GM12878 (cell line): ENCODE measurements around the gene IRF2BP1. TPM values are rescaled to one million over a fixed set of nuclear protein-coding genes. Genes with fewer than 3 reads are reported as not detected.
A peak's percentile ranks its signal among the peaks of the same experiment; 100 is the strongest.

ENCODE experiments used
- BCL3 ChIP-seq: IDR thresholded peaks from 2 replicates; pipeline ENCODE4 v1.6.1; 2011; ENCODE audit warnings: borderline replicate concordance, low read depth, mild to moderate bottlenecking, moderate library complexity, low read length; ENCODE audit not compliant: insufficient read depth, poor library complexity, severe bottlenecking
- FOS ChIP-seq: IDR thresholded peaks from 3 replicates; pipeline ENCODE4 v1.6.1; 2011; ENCODE audit warnings: borderline replicate concordance; ENCODE audit not compliant: insufficient read length; ENCODE audit errors: extremely low read depth
- HSF1 ChIP-seq: fragments of 150-350 bp; IDR thresholded peaks from 2 replicates; pipeline ENCODE4 v1.6.1; 2014; ENCODE audit warnings: mild to moderate bottlenecking, low read depth, low read length
- MXI1 ChIP-seq: fragments of 150-350 bp; IDR thresholded peaks from 2 replicates; pipeline ENCODE4 v1.6.1; 2011; ENCODE audit warnings: low read depth, mild to moderate bottlenecking, inconsistent platforms, low read length, improper control_type of control experiment
- NBN ChIP-seq: fragments of 450-650 bp; IDR thresholded peaks from 2 replicates; pipeline ENCODE4 v1.6.1; 2016
- PRDM15 ChIP-seq: fragments of 450-650 bp; formaldehyde crosslinking; IDR thresholded peaks from 2 replicates; pipeline ENCODE4 v1.4.0; 2020; ENCODE audit warnings: mild to moderate bottlenecking, moderate library complexity
- SMC3 ChIP-seq: IDR thresholded peaks from 2 replicates; pipeline ENCODE4 v1.6.1; 2011; ENCODE audit warnings: low read length, improper control_type of control experiment, borderline replicate concordance
- ZNF274 ChIP-seq: IDR thresholded peaks from one replicate; pipeline ENCODE4 v1.8.0; 2011; ENCODE audit not compliant: insufficient read length, insufficient read depth
- polyA plus RNA-seq, 11 experiments: library from polyadenylated mRNA; depleted of rRNA in 4 of 11; unstranded in 6 of 11; stranded (reverse) in 5 of 11; fragments of >200 nt; fragmentation: Nextera tagmentation in 4 of 11; fragmentation: Illumina TruSeq in 1 of 11; extraction: Ambion mirVana in 4 of 11; extraction: Trizol in 1 of 11; gene quantifications; 1 replicate in 1 of 11; 2 replicates in 10 of 11; pipeline versions ENCODE4 v1.2.1 to v1.2.3, GENCODE V29; 2011 to 2016; ENCODE audit warnings: inconsistent platforms in 2 of 11, missing spikeins in 2 of 11, low read depth in 1 of 11
- total RNA-seq, 4 experiments: library from RNA; depleted of rRNA in 3 of 4; stranded (reverse); fragments of >200 nt in 3 of 4; fragmentation: Illumina TruSeq in 1 of 4; extraction: Trizol in 1 of 4; gene quantifications; 2 replicates each; pipeline versions ENCODE4 v1.2.1 to v1.2.3, GENCODE V29; 2013 to 2021

IRF2BP1 gene
- total and polyA plus RNA-seq, 10 of the 15 experiments (the other 5 are each of a cell fraction or from before 2014, with no cell fraction given): 0.31 to 24.4 (median 4.4) TPM

GRCh38 chr19:45863840-45864628 is 21.9 kb downstream of the IRF2BP1 start, which contains the start of gene FOXA3 (continued):
- TF ChIP-seq FOS (no peak), BCL3 (peak; percentile 17), SMC3 (peak; percentile 64; the same call in 1 of the 2 replicates), ZNF274 (no peak), PRDM15 (no peak), MXI1 (peak; percentile 68), NBN (0 out of 2 replicates have a peak, but pooled peaks have one; percentile 5), HSF1 (no peak)
